ENCODE results near the gene NDST1. TPM values are rescaled to one million over a fixed set of nuclear protein-coding genes. Genes with fewer than 3 reads are reported as not detected.
A peak's percentile ranks its signal among the peaks of the same experiment; 100 is the strongest.

Gene NDST1
- total RNA-seq, 2 experiments from 2014 or later = 5.1 to 5.5 TPM

- no peak overlapping the region for H3K27ac Mint-ChIP-seq
- intact Hi-C loops (cut with DNase I, micrococcal nuclease) = no loop called here
- DNase-seq (no peak), ATAC-seq (no peak)
- no peaks in the 10 kb centered on the region for H3K36me3 Mint-ChIP-seq (ENCODE audit: low read depth)
- no peaks in the 10 kb centered on the region for H3K27me3 Mint-ChIP-seq
- no peak overlapping the region for H3K4me3 Mint-ChIP-seq
- POLR2A ChIA-PET = interaction anchor here (0.6 kb wide), 1 partner anchor 282 kb away, joined by 5 read pairs; no protein-coding TSS in a partner anchor
- H3K4me1 Mint-ChIP-seq = no peaks in the 10 kb centered on the region
- no peaks in the 10 kb centered on the region for H3K9me3 Mint-ChIP-seq (ENCODE audit: low read depth)
- CTCF ChIA-PET = interaction anchor here (0.6 to 1.2 kb wide), 3 partner anchors 9 to 668 kb away, joined by 3 to 5 read pairs (median 3); no protein-coding TSS in a partner anchor
These were observed 46.0 kb downstream of the NDST1 start for GRCh38 chr5:150553911-150554310.

- Mint-ChIP-seq H3K9me3 (ENCODE audit: low read depth) (no peaks in the 10 kb centered on the region), H3K4me3 (no peak overlapping the region), H3K4me1 (no peaks in the 10 kb centered on the region), H3K27ac (no peak overlapping the region), H3K27me3 (no peaks in the 10 kb centered on the region), H3K36me3 (ENCODE audit: low read depth) (no peaks in the 10 kb centered on the region)
- ChIA-PET POLR2A (no interaction called here), CTCF (interaction anchor here (0.7 to 1.7 kb wide), 2 partner anchors 229 to 292 kb away, joined by 3 to 6 read pairs; partner anchors contain the start of gene IRGM)
- ATAC-seq (no peak), DNase-seq (no peak)
- intact Hi-C loops (cut with DNase I, micrococcal nuclease) = no loop called here
These were observed 46.9 kb downstream of the NDST1 start for GRCh38 chr5:150554857-150555256.

- ATAC-seq (no peak), DNase-seq (no peak)
- no peaks in the 10 kb centered on the region for H3K4me1 Mint-ChIP-seq
- intact Hi-C loops (cut with DNase I, micrococcal nuclease) = no loop called here
- H3K9me3 Mint-ChIP-seq (ENCODE audit: low read depth) = no peaks in the 10 kb centered on the region
- H3K27me3 Mint-ChIP-seq = no peaks in the 10 kb centered on the region
- no peak overlapping the region for H3K27ac Mint-ChIP-seq
- POLR2A ChIA-PET = no interaction called here
- no peaks in the 10 kb centered on the region for H3K36me3 Mint-ChIP-seq (ENCODE audit: low read depth)
- CTCF ChIA-PET = interaction anchor here (0.6 to 1.7 kb wide), 5 partner anchors 97 to 1132 kb away, joined by 3 to 6 read pairs (median 3); partner anchors contain the start of gene IRGM
- H3K4me3 Mint-ChIP-seq = no peak overlapping the region
These were observed 48.2 kb downstream of the NDST1 start for GRCh38 chr5:150556106-150556505.

GRCh38 chr5:150556859-150557508 is 49.1 kb downstream of the NDST1 start:
- ChIA-PET CTCF (interaction anchor here (0.6 to 1.4 kb wide), 7 partner anchors 12 to 1132 kb away, joined by 3 to 4 read pairs (median 3); partner anchors contain the start of gene IRGM), POLR2A (no interaction called here)
- Mint-ChIP-seq H3K27me3 (no peaks in the 10 kb centered on the region), H3K36me3 (ENCODE audit: low read depth) (no peaks in the 10 kb centered on the region), H3K9me3 (ENCODE audit: low read depth) (no peaks in the 10 kb centered on the region), H3K4me3 (no peak overlapping the region), H3K27ac (no peak overlapping the region), H3K4me1 (no peaks in the 10 kb centered on the region)
- no peak for ATAC-seq
- no peak for DNase-seq
- intact Hi-C loops (cut with DNase I, micrococcal nuclease) = no loop called here

- intact Hi-C loops (cut with DNase I, micrococcal nuclease) = no loop called here
- POLR2A ChIA-PET = interaction anchor here (0.6 kb wide), 1 partner anchor 9 kb away, joined by 8 read pairs; no protein-coding TSS in a partner anchor
- no peak overlapping the region for H3K4me3 Mint-ChIP-seq
- H3K27ac Mint-ChIP-seq = no peak overlapping the region
- CTCF ChIA-PET = interaction anchor here (0.6 to 1.4 kb wide), 7 partner anchors 13 to 1555 kb away, joined by 3 to 4 read pairs (median 3); partner anchors contain the start of gene IRGM
- H3K36me3 Mint-ChIP-seq (ENCODE audit: low read depth) = no peaks in the 10 kb centered on the region
- no peaks in the 10 kb centered on the region for H3K27me3 Mint-ChIP-seq
- H3K4me1 Mint-ChIP-seq = no peaks in the 10 kb centered on the region
- DNase-seq (no peak), ATAC-seq (no peak)
- H3K9me3 Mint-ChIP-seq (ENCODE audit: low read depth) = no peaks in the 10 kb centered on the region
These were observed 49.6 kb downstream of the NDST1 start for GRCh38 chr5:150557509-150557872.

GRCh38 chr5:150558088-150558621 is 50.2 kb downstream of the NDST1 start:
- H3K36me3 Mint-ChIP-seq (ENCODE audit: low read depth) = no peaks in the 10 kb centered on the region
- H3K4me1 Mint-ChIP-seq = no peaks in the 10 kb centered on the region
- ChIA-PET POLR2A (interaction anchor here (0.6 kb wide), 1 partner anchor 9 kb away, joined by 8 read pairs; no protein-coding TSS in a partner anchor), CTCF (interaction anchor here (0.6 to 4.9 kb wide), 6 partner anchors 13 to 1556 kb away, joined by 3 to 41 read pairs (median 18); partner anchors contain the start of gene IRGM)
- no peak for ATAC-seq
- H3K27me3 Mint-ChIP-seq = no peaks in the 10 kb centered on the region
- H3K27ac Mint-ChIP-seq = no peak overlapping the region
- DNase-seq = no peak
- intact Hi-C loops (cut with DNase I, micrococcal nuclease) = no loop called here
- H3K9me3 Mint-ChIP-seq (ENCODE audit: low read depth) = no peaks in the 10 kb centered on the region
- no peak overlapping the region for H3K4me3 Mint-ChIP-seq

GRCh38 chr5:150559088-150559487 is 51.2 kb downstream of the NDST1 start:
- POLR2A ChIA-PET = interaction anchor here (0.6 kb wide), 1 partner anchor 528 kb away, joined by 3 read pairs; no protein-coding TSS in a partner anchor
- intact Hi-C loops (cut with DNase I, micrococcal nuclease) = no loop called here
- CTCF ChIA-PET = interaction anchor here (1.0 to 4.9 kb wide), 10 partner anchors 11 to 288 kb away, joined by 3 to 41 read pairs (median 11); partner anchors contain the start of genes IRGM, RPS14 and SMIM3
- Mint-ChIP-seq H3K36me3 (ENCODE audit: low read depth) (no peaks in the 10 kb centered on the region), H3K27ac (no peak overlapping the region), H3K9me3 (ENCODE audit: low read depth) (no peaks in the 10 kb centered on the region), H3K27me3 (no peaks in the 10 kb centered on the region), H3K4me3 (no peak overlapping the region), H3K4me1 (no peaks in the 10 kb centered on the region)
- no peak for ATAC-seq
- DNase-seq = no peak

- H3K36me3 Mint-ChIP-seq (ENCODE audit: low read depth) = no peaks in the 10 kb centered on the region
- H3K9me3 Mint-ChIP-seq (ENCODE audit: low read depth) = no peaks in the 10 kb centered on the region
- DNase-seq = no peak
- H3K27me3 Mint-ChIP-seq = no peaks in the 10 kb centered on the region
- no peak overlapping the region for H3K27ac Mint-ChIP-seq
- H3K4me1 Mint-ChIP-seq = no peaks in the 10 kb centered on the region
- CTCF ChIA-PET = interaction anchor here (0.7 to 4.9 kb wide), 26 partner anchors 8 to 537 kb away, joined by 3 to 41 read pairs (median 5); partner anchors contain the start of genes IRGM, RPS14 and SMIM3
- H3K4me3 Mint-ChIP-seq = no peak overlapping the region
- POLR2A ChIA-PET = no interaction called here
- intact Hi-C loops (cut with DNase I, micrococcal nuclease) = loop anchor here (1.0 to 10.0 kb wide), 9 partner anchors 100 to 605 kb away; partner anchors contain the start of genes RBM22 (in 1 of the 2) and SMIM3 (in 1 of the 2)
- no peak for ATAC-seq
These were observed 51.8 kb downstream of the NDST1 start for GRCh38 chr5:150559701-150560100.

- Mint-ChIP-seq H3K27me3 (no peaks in the 10 kb centered on the region), H3K27ac (no peak overlapping the region), H3K4me3 (no peak overlapping the region), H3K4me1 (no peaks in the 10 kb centered on the region), H3K9me3 (ENCODE audit: low read depth) (no peaks in the 10 kb centered on the region), H3K36me3 (ENCODE audit: low read depth) (no peaks in the 10 kb centered on the region)
- CTCF ChIA-PET = interaction anchor here (0.6 to 4.9 kb wide), 31 partner anchors 9 to 536 kb away, joined by 3 to 41 read pairs (median 4); partner anchors contain the start of genes IRGM, RBM22, RPS14 and SMIM3
- intact Hi-C loops (cut with DNase I, micrococcal nuclease) = loop anchor here (1.0 to 10.0 kb wide), 13 partner anchors 96 to 604 kb away; partner anchors contain the start of genes RBM22 (in 1 of the 2) and SMIM3 (in 1 of the 2)
- POLR2A ChIA-PET = no interaction called here
- DNase-seq (peak; percentile 92), ATAC-seq (peak; percentile 97)
These were observed 52.7 kb downstream of the NDST1 start for GRCh38 chr5:150560401-150561191.

GRCh38 chr5:150561192-150561512 is 53.2 kb downstream of the NDST1 start:
- Mint-ChIP-seq H3K36me3 (ENCODE audit: low read depth) (no peaks in the 10 kb centered on the region), H3K4me1 (no peaks in the 10 kb centered on the region), H3K9me3 (ENCODE audit: low read depth) (no peaks in the 10 kb centered on the region), H3K27ac (no peak overlapping the region), H3K27me3 (no peaks in the 10 kb centered on the region), H3K4me3 (no peak overlapping the region)
- POLR2A ChIA-PET = no interaction called here
- intact Hi-C loops (cut with DNase I, micrococcal nuclease) = loop anchor here (1.0 to 10.0 kb wide), 12 partner anchors 95 to 604 kb away; partner anchors contain the start of genes RBM22 (in 1 of the 2) and SMIM3 (in 1 of the 2)
- no peak for ATAC-seq
- DNase-seq = no peak
- CTCF ChIA-PET = interaction anchor here (0.9 to 4.9 kb wide), 16 partner anchors 14 to 291 kb away, joined by 3 to 41 read pairs (median 9); partner anchors contain the start of genes IRGM, RBM22, RPS14 and SMIM3

Data from activated CD4-positive, alpha-beta T cell treated with anti-CD3 and anti-CD28 coated beads for 36 hours (primary cell).